Measurements from ENCODE around the gene LPO. TPM values are rescaled to one million over a fixed set of nuclear protein-coding genes. Genes with fewer than 3 reads are reported as not detected.

LPO gene
- total and polyA plus RNA-seq, 10 of the 15 experiments (the other 5 are each of a cell fraction or from before 2014, with no cell fraction given): 0.03 to 0.11 (median 0.06) TPM; not detected in 7

DNA sequence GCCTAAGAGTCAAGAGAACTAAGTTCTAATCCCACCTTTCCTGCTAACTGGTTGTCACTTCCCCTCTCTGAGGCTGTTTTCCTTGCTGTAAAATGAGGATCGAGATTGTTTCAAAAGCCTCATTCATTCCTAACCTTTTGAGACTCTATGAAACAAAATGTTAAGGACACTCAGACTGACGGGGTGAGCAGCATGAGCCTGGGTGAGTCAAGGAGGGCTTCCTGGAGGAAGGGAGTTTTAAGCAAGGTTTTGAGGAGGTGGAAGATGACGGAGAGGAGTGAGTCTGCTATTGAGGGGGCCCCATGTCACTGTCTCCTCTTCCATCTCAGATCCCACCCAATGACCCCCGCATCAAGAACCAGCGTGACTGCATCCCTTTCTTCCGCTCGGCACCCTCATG is 41.8 kb upstream of the LPO start:
- ChIA-PET POLR2A (interaction anchor here (0.6 kb wide), 1 partner anchor 154 kb away, joined by 7 read pairs; no protein-coding TSS in a partner anchor), SMC1A (ENCODE audit: uncharacterized antibody, unreplicated experiment) (no interaction called here), CTCF (no interaction called here), RAD21 (ENCODE audit: unreplicated experiment) (no interaction called here)
- BruUV-seq (replicated peaks): no TSS peak
- Histone ChIP-seq H3K4me1 (ENCODE audit: control insufficient read depth, insufficient read depth, low read length) (peaks cover 3% of the 10 kb centered on the region), H3K27ac (ENCODE audit: control insufficient read depth, insufficient read depth) (no peak overlapping the region), H3K4me3 (no peak overlapping the region), H3K9me3 (replicated peaks; ENCODE audit: control insufficient read depth, insufficient read depth, low read length) (no peaks in the 10 kb centered on the region), H3K79me2 (ENCODE audit: control insufficient read depth, insufficient read depth, low read length) (no peaks in the 10 kb centered on the region), H3K27me3 (replicated peaks in 1 of 2; ENCODE audit: control insufficient read depth in 2 of 2, insufficient read depth in 2 of 2, low read length in 1 of 2) (peaks cover 0 to 4% of the 10 kb centered on the region in 2 experiments; a peak in 2 of 4 replicates), H2AFZ (ENCODE audit: control insufficient read depth, low read depth, low read length) (no peak overlapping the region), H3K36me3 (ENCODE audit: control insufficient read depth in 2 of 2, insufficient read depth in 2 of 2, low read length in 1 of 2) (no peaks in the 10 kb centered on the region), H4K20me1 (ENCODE audit: control insufficient read depth, insufficient read depth) (no peaks in the 10 kb centered on the region), H3K9ac (ENCODE audit: control insufficient read depth, insufficient read depth, low read length) (no peak overlapping the region), H3K4me2 (ENCODE audit: control insufficient read depth, insufficient read depth) (no peak overlapping the region)
- in situ Hi-C loops (cut with MboI): no loop called here
- no peak for FAIRE-seq
- intact Hi-C loops (cut with micrococcal nuclease; ENCODE audit: unreplicated experiment): no loop called here
- DNase-seq (ENCODE audit: low read depth, low spot score): no peak
- 60% methylated on average over 7 of the region's 7 CpGs for WGBS (ENCODE audit: insufficient coverage, insufficient replicate concordance, low lambda C conversion rate, missing lambda C conversion rate)
- no peak for TF ChIP-seq KAT2A (conservative IDR thresholded peaks at IDR 0.05; ENCODE audit: control insufficient read depth, low read depth, low read length)
- TF ChIP-seq ZNF622 (IDR thresholded peaks at IDR 0.05): no peak
- no peak for TF ChIP-seq RELB (IDR thresholded peaks at IDR 0.05; ENCODE audit: low read depth)
- TF ChIP-seq KLF5 (IDR thresholded peaks at IDR 0.05; ENCODE audit: partially characterized antibody): no peak
- no peak for ATAC-seq

Measured in GM12878 (cell line).